SIG-M5 (cell line): ENCODE results near the gene CARD14.
"Not testable (repeated sequence)": the region's sequence is repeated elsewhere in the genome, so short reads cannot be mapped to it uniquely, and the experiment has no call there.

ENCODE experiments used
- DNase-seq: peaks from one replicate; lab custom pipeline; 2025; lab: John Stamatoyannopoulos, UW

The CARD14 gene

DNA sequence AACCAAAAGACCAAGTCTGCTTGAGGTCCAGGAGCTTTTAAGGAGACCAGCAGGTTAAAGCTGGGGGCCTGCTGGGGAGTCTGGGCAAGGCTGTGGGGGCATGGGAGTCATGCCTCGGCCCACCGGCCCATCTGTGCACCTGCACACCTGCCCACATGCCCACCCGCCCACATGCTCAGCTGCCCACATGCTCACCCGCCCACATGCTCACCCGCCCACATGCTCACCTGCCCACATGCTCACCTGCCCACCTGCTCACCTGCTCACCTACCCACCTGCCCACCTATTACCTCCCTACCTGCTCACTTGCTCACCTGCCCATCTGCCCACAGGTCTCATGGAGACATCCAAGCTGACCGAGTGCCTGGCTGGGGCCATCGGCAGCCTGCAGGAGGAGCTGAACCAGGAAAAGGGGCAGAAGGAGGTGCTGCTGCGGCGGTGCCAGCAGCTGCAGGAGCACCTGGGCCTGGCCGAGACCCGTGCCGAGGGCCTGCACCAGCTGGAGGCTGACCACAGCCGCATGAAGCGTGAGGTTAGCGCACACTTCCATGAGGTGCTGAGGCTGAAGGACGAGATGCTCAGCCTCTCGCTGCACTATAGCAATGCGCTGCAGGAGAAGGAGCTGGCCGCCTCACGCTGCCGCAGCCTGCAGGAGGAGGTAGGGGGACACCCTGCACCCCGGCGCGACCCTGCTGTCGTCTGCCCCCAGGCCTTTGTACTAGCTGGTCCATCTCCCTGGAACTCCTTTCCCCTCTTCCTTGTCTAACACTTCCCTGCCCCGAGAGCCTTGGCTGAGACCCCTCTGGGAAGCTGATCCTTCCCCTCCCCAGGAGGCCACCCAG is 14.0 kb downstream of the CARD14 start:
- DNase-seq: no peak

DNA sequence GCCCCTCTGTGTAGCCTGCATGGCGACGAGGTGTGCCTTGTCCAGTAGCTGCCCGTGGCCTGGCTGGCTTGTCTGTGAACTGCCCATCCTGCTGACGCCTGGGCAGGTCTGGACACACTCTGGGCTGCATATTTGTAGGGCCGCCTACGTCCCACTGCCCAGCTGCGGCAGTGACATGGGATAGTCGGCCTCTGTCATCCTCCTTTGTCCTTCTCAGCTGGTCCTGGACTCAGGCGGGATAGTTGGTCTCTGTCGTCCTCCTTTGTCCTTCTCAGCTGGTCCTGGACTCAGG is 14.5 kb downstream of the CARD14 start:
- no peak for DNase-seq

DNA sequence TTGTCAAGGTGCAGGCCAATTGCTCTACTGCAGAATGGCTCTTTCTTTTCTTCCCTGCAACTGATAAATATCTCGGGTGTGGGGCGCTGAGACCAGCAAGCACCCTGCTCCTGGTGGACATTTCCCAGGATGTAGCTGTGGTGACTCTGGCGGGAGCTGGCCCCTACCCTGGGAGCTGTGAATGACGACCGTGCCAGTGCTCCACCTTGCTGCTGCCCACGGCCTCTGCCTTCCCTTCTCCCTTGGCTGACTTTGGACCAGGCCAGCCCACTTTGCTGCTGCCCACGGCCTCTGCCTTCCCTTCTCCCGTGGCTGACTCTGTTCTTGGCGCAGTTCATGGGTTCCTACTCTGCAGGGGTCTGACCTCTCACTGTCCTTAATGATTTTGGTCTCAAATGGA is 16.1 kb downstream of the CARD14 start:
- no peak for DNase-seq

GRCh38 chr17:80187090-80187489 is 17.3 kb downstream of the CARD14 start:
- no peak for DNase-seq

GRCh38 chr17:80187515-80187941 is 17.7 kb downstream of the CARD14 start:
- DNase-seq: no peak

GRCh38 chr17:80189611-80190010 is 19.8 kb downstream of the CARD14 start:
- DNase-seq: no peak

GRCh38 chr17:80190716-80191115 is 20.9 kb downstream of the CARD14 start:
- no peak for DNase-seq

DNA sequence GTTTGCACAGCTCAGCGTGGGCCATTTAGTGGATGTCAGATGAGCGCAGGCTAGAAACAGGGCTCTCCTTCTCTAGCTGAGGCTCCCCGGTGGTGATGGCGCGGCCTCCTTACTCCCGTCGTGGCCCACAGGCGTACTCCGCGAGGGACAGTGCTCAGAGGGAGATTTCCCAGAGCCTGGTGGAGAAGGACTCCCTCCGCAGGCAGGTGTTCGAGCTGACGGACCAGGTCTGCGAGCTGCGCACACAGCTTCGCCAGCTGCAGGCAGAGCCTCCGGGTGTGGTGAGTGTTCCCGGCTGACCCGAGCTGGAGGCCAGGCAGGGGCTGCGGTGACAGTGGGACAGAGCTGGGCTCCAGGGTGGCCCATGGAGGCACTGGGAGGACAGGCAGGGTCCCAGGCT is 21.4 kb downstream of the CARD14 start:
- no peak for DNase-seq

GRCh38 chr17:80191865-80192661 is 22.2 kb downstream of the CARD14 start:
- DNase-seq: no peak

- DNase-seq: no peak
These were observed 25.3 kb downstream of the CARD14 start for GRCh38 chr17:80195141-80195540.

- DNase-seq: no peak
These were observed 26.1 kb downstream of the CARD14 start for GRCh38 chr17:80195671-80196529.

DNA sequence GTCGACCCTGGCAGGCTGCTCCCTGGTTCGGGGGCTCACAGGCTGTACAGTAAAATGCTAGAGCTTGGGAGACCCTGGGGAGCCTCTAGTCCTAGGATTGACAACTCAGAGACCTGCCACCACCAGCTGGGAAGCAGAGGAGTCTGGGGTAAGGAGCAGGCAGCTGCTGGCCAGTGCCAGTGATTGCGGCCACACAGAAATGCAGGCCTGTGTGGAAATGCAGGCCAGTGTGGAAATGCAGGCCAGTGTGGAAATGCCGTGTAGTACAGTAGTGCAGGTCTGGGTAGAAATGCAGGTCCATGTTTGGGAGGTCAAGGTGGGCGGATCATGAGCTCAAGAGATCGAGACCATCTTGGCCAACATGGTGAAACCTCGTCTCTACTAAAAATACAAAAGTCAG is 26.8 kb downstream of the CARD14 start:
- no peak for DNase-seq

GRCh38 chr17:80198144-80198661 is 28.4 kb downstream of the CARD14 start:
- DNase-seq: no peak

DNA sequence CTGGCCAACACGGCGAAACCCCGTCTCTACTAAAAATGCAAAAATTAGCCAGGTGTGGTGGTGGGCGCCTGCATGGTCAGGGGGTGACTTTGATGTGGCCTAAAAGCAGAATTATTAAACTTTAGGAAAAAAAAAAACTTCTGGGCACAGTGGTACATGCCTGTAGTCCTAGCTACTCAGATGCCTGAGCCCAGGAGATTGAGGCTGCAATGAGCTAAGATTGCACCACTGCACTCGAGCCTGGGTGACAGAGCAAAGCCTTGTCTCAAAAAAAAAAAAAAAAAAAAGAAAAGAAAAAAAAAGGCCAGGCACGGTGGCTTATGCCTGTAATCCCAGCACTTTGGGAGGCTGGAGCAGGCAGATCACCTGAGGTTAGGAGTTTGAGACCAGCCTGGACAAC is 29.5 kb downstream of the CARD14 start:
- DNase-seq: not testable (repeated sequence)

GRCh38 chr17:80201446-80201845 is 31.6 kb downstream of the CARD14 start:
- no peak for DNase-seq

- no peak for DNase-seq
These were observed 32.4 kb downstream of the CARD14 start for GRCh38 chr17:80202197-80202596.

DNA sequence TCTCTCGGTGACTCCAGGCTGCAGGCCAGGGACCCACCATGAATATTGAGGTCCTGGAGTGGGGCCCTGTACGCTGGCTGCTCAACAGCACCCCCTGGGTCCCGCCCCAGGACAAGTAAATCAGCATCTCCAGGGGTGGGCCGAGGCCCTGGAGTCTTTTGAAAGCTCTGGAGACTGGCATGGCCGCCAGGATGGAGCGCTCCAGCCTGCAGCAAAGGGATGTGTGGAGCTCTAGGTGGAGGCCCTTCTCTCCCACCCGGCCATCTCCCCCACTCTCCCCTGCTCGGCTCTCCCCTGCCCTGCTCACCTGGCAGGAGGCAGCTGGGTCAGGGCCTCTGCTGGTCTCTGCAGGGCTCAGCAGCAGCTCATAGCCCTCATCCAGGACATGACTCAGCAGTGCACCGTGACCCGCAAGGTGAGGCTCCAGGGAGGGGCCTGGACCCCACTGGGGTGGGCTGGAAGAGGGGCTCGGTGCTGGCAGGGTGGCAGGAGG is 33.7 kb downstream of the CARD14 start:
- no peak for DNase-seq

DNA sequence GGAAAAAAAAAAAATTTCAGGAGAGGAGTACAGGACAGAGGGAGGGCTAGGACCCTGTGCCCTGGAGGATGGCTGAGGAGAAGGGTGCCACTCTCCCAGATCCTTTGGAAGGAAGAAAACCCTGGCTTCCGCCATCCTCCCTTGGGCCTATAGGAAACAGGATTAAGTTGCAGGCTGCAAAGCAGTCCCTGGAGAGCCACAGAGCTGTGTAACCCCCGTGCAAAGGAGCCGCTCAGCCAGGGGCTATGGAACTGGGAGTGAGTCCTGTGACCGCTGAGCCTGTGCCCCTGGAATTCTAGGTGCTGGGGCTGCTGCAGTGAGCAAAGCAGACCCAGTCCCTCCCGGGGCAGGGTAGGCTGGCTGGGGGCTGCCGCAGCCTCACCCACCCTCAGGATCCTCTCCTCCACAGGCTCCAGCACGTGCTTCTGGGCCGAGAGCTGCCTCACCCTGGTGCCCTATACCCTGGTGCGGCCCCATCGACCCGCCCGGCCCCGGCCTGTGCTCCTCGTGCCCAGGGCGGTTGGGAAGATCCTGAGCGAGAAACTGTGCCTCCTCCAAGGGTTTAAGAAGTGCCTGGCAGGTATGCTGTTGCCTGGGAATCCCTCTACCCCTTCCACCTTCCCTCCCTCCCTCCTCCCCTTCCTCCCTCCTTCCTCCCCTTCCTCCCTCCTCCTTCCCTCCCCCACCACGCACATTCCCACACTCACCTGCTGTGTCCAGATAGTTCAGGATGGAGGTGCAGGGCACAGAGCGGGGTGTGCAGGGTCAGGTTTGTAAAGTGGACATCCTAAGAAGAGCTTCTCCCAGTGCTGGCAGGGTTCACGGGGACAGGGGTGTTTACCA is 35.0 kb downstream of the CARD14 start:
- DNase-seq: no peak

- DNase-seq: no peak
These were observed 36.0 kb downstream of the CARD14 start for GRCh38 chr17:80205811-80206210.

- no peak for DNase-seq
These were observed 38.2 kb downstream of the CARD14 start for GRCh38 chr17:80208050-80208449.

GRCh38 chr17:80209765-80210164 is 39.9 kb downstream of the CARD14 start:
- DNase-seq: no peak
